NOMO-1 treated with dmso at 0.1 percent for 144 hours (cell line): Measurements from ENCODE around the gene STMN3.
A peak's percentile ranks its signal among the peaks of the same experiment; 100 is the strongest.
"Not testable (repeated sequence)": the region's sequence is repeated elsewhere in the genome, so short reads cannot be mapped to it uniquely, and the experiment has no call there.

Experiments used
- DNase-seq: peaks from one replicate; lab custom pipeline; 2025; ENCODE audit not compliant: unreplicated experiment; lab: John Stamatoyannopoulos, UW

The STMN3 gene

DNA sequence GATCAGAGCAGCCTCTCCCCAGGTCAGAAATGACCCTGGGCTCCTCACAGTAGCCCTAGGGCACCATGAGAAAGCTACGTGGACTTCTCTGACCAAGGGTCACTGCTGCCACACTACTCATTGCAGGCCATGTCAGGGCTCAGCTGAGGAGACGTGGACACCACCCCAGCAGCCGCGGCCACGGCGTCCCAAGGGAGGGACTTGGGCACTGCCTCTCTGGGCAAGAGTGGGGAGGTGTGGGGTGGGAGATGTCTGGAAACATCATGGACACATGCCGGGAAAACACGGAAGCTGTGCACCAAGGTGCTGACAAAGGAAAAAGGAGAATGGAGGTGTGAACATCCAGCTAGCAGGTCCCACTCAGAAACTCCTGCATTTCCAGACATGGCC lies 35.4 kb downstream of the STMN3 start:
- DNase-seq = no peak

DNA sequence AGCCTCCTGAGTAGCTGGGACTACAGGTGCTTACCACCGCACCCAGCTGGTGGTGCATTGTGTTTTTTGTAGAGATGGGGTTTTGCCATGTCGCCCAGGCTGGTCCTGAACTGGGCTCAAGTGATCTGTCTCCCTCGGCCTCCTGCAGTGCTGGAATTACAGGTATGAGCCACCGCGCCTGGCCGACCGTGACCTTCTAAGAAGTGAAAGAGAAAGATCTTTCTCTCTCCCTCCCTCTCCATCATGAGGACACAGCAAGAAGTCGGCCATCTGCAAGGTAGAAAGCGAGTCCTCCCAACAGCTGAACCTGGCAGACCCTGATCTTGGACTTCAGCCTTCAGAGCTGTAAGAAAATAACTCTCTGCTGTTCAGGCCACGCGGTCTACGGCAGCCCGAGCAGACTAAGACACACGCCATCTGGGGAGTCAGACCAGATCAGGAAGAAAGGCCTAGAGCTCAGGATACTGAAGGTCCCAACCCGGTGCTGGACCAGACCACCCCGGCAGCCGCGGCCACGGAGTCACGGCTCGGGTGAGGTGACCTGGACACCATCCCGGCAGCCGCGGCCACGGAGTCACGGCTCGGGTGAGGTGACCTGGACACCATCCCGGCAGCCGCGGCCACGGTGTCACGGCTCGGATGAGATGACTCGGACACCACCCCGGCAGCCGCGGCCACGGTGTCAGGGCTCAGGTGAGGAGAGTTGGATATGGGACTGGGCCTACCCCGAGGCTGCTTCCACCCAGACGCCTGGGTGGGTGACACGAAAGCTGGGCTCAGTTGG lies 35.9 kb downstream of the STMN3 start:
- no peak for DNase-seq

DNA sequence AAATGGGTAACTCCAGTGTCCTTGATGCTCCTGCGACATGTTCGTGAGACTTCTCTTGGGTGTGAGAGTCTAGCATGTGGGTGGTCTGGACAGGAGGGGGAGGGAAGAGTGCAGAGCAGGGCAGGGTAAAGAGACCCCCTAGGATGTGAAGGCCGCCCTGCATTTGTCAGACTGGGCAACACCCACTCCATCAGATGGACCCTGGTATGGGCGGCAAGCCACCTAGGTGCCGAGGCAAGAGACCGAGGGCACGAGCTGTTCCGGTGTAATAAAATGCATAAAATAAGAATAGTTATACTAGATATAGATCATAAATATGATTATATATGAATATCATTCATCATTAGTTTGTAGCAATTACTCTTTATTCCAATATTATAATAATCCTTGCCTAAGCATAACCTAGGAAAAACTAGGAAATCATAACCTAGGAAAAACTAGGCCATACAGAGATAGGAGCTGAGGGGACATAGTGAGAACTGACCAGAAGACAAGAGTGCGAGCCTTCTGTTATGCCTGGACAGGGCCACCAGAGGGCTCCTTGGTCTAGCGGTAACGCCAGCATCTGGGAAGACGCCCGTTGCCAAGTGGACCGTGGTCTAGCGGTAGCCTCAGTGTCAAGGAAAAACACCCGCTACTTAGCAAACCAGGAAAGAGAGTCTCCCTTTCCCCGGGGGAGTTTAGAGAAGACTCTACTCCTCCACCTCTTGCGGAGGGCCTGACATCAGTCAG lies 39.2 kb downstream of the STMN3 start:
- not testable (repeated sequence) for DNase-seq

DNA sequence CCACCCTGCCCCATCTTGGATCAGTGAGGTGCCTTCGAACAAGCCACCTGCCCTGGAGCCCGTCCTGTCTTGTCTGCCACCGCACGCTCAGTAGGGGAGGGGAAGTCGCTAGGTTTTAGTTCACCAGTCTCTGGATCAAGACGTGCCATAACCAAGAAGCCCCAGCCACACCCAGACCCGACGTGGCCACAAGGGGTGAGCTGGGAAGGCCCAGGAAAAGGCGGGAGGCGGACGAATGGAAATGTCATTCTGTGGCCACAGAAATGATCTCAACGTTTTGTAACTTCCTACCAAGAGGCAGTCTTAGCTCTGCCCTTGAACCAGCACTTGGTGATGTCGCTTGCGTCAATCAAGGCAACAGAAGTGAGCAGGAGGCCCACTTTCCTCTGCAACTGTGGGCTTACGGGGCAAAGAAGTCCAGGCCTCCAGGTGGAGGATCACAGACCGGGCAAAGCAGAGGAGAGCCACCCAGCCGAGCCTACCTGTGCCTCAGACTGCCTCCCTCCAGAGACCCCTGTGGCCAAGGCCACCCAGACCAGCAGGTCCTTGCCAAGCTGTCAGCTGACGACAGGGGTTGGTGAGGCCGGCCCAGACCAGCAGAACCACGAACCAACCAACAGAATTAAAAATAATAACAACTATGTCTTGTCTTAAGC lies 40.8 kb downstream of the STMN3 start:
- peak; percentile 93 for DNase-seq

GRCh38 chr20:63611646-63612045 lies 41.6 kb downstream of the STMN3 start:
- no peak for DNase-seq

DNA sequence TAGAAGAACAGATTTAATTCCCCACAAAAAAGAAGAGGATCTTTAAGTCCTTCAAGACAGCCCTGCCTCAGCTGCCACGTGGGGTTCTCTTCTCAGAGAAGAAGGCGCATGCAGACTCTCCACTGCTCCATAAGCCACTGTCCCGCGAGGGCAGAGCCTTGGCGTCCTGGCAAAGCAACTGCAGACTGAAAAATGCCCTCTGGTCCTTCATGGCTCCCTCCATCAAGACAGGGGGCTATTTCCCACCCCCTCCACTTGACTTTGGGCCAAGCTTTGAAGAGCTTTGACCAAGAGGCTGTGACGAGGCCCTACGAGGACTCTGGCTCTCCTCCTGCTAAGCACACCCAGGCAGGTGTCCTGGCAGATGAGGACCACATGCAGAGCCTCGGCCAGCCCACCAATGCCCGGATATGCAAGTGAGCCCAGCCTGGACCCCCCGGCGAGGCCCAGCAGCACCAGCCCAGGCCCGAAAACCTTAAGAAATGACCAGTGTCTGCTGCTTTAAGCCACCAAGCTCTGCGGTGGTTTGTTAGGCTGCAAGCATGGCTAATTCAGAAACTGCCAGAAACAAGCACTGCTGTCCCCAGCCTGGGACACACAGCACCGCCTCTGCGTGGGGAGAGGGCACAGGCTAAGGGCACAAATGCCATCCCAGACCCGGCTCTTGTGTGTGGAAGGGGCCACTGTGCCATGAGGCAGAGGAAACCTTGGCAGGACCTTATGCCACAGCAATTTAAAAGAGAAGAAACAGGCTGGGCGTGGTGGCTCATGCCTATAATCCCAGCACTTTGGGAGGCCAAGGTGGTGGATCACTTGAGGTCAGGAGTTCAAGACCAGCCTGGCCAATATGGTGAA lies 42.4 kb downstream of the STMN3 start:
- DNase-seq = no peak

GRCh38 chr20:63606686-63607085 lies 46.5 kb downstream of the STMN3 start:
- no peak for DNase-seq

DNA sequence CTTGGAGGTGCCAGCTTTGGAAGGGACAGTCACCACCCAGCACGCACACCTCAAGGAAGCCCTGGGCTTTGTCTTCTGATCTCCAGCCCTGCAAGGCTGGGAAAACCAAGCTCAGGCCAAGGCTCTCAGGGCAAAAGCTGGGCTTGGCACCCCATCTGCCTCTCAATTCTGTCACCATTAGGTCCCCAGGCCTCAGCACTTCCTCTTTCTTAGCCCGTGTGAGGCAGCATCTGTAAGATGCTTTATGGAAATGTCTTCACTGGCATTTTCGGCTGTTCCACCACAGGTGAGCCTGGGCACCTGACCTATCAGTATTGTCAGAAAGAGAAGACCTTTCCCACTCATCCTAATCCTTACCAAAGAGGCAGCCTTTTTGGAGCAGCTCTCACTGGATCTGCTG lies 50.9 kb downstream of the STMN3 start:
- no peak for DNase-seq

DNA sequence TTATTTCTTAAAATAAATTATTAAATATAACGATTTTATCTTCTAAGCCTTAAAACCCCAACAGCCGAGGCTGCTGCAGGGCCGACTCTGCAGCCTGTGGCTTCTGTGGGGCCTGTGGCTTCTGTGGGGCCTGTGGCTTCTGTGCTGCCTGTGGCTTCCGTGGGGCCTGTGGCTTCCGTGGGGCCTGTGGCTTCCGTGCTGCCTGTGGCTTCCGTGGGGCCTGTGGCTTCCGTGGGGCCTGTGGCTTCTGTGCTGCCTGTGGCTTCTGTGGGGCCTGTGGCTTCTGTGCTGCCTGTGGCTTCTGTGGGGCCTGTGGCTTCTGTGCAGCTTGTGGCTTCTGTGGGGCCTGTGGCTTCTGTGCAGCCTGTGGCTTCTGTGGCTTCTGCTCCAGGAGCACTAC lies 51.5 kb downstream of the STMN3 start:
- DNase-seq = not testable (repeated sequence)

GRCh38 chr20:63599396-63600050 lies 53.7 kb downstream of the STMN3 start:
- DNase-seq = no peak

DNA sequence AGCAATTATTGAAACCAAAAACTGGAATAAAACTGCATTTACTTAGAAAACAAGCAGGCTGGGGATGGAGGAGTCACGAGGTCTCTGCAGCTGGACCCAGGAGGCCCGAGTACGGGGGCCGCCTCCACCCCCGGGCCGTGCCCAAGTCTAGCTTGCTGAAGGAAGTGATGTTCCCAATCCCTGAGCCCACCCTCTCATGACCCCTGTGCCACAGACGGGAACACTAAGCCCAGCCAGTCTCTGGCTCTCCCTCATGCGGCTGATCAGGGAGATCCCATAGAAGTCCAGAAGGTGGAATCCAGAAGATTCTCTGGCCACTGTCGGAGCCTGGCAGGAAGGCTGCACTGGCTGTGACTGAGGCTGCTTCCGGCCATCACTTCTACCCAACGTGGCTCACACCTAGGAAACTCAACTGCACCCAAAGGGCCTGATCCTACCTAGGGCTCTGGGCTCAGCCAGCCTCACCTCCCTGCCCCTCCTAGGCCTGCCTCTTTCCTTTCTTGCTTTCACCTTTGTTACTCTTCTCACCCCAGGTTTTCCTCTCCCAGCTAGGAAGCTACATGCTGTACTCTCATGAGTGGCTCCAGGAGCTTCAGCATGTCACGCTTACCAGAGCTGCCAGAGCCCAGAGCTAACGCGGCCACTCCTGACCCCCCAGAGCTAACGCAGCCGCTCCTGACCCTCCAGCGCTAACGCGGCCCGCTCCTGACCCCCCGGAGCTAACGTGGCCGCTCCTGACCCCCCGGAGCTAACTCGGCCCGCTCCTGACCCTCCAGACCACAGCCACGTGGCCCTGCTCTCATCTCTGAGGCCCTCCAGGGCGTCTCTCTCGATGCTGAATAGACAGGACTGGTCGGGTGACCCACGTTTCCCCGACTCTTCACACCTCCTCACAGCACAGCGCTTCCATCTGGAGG lies 54.5 kb downstream of the STMN3 start:
- DNase-seq = no peak

DNA sequence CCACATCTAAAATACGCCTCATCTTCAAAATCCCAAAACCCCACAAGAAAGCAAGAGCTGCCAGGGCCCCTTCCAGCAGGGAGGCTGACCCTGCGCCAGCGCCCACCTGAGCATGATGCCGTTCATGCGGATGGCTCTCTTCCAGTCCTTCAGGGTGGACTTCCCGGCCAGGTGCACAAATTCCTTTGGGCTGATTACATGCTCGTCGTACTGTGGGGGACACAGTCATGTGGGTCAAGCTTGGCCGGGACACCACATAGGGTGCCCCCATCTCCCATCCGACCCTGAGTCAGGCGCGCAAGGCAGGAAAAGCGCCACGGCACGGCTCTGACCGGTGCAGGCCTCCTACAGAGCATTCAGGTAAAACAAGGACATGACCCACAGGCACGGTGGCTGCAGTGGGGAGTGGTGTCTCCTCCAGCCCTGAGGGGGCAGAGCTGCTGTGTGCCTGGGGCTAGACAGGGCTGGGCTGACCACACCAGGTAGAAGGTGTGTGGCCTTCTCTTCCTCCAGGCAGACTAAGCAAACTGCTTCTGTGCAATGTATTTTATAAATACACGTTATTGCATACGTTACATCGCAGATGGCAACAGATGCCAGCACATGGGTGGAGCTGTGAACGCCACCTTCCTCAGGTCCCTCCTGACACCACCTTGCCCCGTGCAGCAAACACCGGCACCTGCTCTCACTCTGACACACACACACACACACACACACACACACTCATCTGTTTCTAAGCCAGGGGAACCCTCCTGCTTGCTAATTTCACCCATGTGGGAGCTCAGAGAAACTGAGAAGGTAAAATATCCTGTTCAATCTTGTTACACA lies 55.4 kb downstream of the STMN3 start:
- no peak for DNase-seq

DNA sequence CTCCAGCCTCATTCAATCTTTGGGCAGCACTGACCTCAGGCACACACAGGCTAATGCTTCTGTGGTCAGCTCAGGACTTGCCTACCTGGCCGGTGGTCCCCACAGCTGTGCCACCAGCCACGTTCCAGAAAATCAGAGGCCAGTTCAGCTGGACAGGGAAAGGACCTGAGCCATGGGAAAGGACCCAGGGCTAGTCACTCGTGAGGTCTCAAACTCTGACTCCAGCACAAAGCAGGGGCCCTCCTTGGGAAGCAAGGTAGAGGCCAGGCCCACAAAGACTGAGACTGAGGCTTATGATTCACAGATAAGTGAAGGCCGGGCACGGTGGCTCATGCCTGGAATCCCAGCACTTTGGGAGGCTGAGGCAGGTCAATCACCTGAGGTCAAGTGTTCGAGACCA lies 56.8 kb downstream of the STMN3 start:
- no peak for DNase-seq

DNA sequence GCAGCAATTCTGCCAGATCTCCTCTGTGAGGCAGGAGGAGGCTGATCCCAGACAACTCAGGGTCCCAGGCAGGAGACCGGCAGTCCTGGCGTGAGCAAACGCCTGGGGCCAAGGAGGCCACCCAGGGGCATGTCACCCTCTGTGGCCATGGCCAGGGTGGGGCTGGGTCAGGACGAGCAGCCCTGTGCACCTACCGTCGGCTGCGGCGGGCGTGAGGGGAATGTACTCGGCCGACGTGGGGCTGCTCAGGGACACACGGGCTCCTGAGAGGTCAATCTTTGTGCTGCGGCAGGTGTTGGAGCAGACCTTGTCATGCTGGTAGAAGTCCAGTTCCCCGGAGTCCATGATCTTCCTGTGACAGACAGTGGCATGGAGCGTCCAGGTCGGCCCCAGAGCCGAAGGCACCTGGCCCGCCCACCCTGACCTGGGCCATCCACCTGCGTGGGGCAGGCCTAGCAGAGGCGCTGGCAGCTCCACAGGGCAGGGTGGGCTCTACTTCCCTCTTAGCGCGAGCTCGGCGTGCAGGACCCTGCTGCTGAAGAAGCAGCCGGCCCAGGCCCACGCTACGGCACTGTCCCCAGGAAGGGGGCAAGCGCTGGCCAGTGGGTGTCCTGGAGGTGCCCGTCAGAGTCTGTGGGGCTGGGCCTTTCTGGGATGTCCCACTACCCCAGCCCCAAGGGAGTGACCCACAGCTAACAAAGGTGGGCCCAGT lies 57.7 kb downstream of the STMN3 start:
- no peak for DNase-seq

DNA sequence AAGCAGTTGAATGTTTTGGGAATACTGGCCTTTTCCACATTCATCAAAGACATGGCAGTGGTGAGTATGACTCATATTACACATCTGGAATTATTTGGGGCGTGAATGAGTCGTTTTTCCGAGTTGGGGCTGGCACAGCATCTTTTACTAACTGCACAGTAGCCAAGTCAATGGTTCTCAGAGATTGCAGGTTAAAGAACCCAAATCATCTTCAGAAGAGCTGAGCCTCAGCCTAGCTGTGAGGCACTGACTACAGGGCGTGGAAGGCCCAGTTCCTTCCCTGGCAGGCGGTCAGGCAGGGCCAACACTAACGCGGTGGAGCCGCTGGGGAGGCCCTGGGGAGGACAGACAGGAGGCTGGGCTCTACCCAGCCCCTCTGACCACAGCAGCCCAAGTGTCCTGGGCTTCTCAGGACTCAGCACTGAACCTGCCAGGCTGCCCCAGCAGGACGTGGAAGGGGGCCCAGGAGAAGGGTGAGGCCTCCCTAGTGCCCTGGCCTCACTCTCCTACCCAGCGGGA lies 59.1 kb downstream of the STMN3 start:
- DNase-seq = no peak

DNA sequence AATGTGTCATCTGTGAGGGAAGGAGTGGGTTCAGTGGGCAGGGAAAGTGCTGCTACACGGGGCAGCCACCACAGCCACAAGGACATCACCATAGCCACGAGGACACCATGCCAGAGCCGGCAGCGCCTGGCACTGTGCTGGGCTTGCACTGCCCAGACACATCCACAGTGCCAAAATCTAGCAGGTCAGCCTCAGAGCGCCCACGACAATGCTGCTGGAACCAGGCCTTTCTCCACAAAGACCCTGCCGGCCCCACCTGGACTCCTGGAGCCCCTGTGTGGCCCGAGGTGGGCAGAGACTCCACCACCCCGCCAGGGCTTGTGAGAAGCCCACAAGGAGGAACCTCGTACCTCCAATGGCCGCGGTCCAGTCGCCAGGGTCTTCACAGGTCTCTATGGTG lies 60.6 kb downstream of the STMN3 start:
- DNase-seq = no peak

DNA sequence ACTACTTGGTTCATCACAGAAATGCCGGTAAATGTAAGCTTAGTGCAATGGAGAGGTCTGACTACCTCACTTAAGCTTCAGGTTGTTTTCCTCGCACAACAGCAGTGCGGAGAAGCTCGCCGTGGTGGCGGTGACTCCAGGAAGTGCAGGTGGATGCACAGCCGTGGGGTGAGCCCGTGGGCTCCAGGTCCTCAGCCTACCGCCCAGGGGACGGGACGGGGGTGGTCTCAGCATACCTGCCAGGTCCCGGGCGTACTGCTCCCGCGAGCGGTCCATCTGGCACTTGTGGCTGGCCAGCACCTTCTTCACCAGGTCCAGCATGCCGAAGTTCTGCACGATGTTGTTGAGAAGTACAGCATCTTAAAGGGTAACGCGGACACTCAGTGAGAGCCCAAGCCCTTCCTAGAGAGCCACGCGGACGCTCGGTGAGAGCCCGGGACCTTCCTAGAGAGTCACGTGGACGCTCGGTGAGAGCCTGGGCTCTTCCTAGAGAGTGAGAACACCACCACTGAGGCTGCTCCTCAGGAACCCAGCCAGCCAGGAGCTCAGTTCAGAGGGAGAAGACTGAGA lies 61.4 kb downstream of the STMN3 start:
- no peak for DNase-seq

DNA sequence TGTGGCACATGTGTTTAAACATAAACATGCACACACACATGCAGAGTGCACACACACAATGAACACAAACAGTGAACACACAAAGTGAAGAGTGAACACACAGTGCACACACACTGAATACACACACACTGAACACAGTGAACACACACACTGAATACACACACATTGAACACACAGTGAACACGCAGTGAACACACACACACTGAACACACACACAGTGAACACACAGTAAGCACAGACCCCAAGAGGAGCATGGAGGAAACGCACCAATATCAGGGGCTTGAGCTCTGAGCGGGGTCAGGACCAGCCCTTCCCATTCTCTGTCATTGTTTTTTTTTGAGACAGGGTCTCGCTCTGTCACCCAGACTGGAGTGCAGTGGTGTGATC lies 62.1 kb downstream of the STMN3 start:
- DNase-seq = no peak
